GM18907 (cell line): ENCODE measurements around the gene PRCP.
"Not testable (repeated sequence)": the region's sequence is repeated elsewhere in the genome, so short reads cannot be mapped to it uniquely, and the experiment has no call there.

Experiments
- ATAC-seq: cut with Tn5 transposase; IDR thresholded peaks from one replicate; pipeline ENCODE4 v1.9.1; 2021; ENCODE audit warnings: mild to moderate bottlenecking, moderate library complexity; ENCODE audit not compliant: unreplicated experiment

PRCP gene

GRCh38 chr11:82873919-82874333 lies 26.3 kb downstream of the PRCP start:
- no peak for ATAC-seq

- no peak for ATAC-seq
These were observed 27.7 kb downstream of the PRCP start for GRCh38 chr11:82872377-82873150.

- ATAC-seq = no peak
These were observed 28.6 kb downstream of the PRCP start for GRCh38 chr11:82871646-82872045.

- ATAC-seq = no peak
These were observed 30.6 kb downstream of the PRCP start for GRCh38 chr11:82869657-82870056.

GRCh38 chr11:82867495-82868082 lies 32.6 kb downstream of the PRCP start:
- peak; percentile 65 for ATAC-seq

- no peak for ATAC-seq
These were observed 34.4 kb downstream of the PRCP start for GRCh38 chr11:82865841-82866240.

- ATAC-seq = no peak
These were observed 36.0 kb downstream of the PRCP start for GRCh38 chr11:82864268-82864667.

GRCh38 chr11:82863209-82863608 lies 37.0 kb downstream of the PRCP start:
- ATAC-seq = no peak

GRCh38 chr11:82862379-82862778 lies 37.9 kb downstream of the PRCP start:
- ATAC-seq = no peak

- ATAC-seq = no peak
These were observed 40.5 kb downstream of the PRCP start for GRCh38 chr11:82859750-82860149.

- ATAC-seq = no peak
These were observed 41.6 kb downstream of the PRCP start for GRCh38 chr11:82858556-82859091.

GRCh38 chr11:82858133-82858532 lies 42.1 kb downstream of the PRCP start:
- no peak for ATAC-seq

- no peak for ATAC-seq
These were observed 43.1 kb downstream of the PRCP start for GRCh38 chr11:82857145-82857544.

- no peak for ATAC-seq
These were observed 44.6 kb downstream of the PRCP start for GRCh38 chr11:82855616-82856015.

- ATAC-seq = not testable (repeated sequence)
These were observed 45.3 kb downstream of the PRCP start for GRCh38 chr11:82854916-82855315.

GRCh38 chr11:82854242-82854641 lies 46.0 kb downstream of the PRCP start:
- ATAC-seq = no peak

- no peak for ATAC-seq
These were observed 51.4 kb downstream of the PRCP start for GRCh38 chr11:82848829-82849228.

GRCh38 chr11:82845356-82846353 lies 54.6 kb downstream of the PRCP start:
- ATAC-seq = no peak

GRCh38 chr11:82843057-82843795 lies 57.0 kb downstream of the PRCP start:
- ATAC-seq = no peak

- no peak for ATAC-seq
These were observed 58.2 kb downstream of the PRCP start for GRCh38 chr11:82842019-82842418.
